HL-60 (cell line): ENCODE measurements around the gene FAM219B.

Experiments used
- DNase-seq, 2 experiments: peaks; one replicate each; pipeline ENCODE4 v3.0.0-alpha.2; 2010 to 2020; ENCODE audit warnings: low read depth in 1 of 2, low spot score in 1 of 2
- H3K27ac ChIP-seq: fragments of 250-450 bp; sonication (Bioruptor Pico); replicated peaks from 2 replicates; pipeline ENCODE4 v1.5.1; 2020; ENCODE audit warnings: mild to moderate bottlenecking, moderate library complexity
- H3K27me3 ChIP-seq: fragments of 250-450 bp; sonication (Bioruptor Pico); 2 replicates; pipeline ENCODE4 v1.5.1; 2021; ENCODE audit warnings: mild to moderate bottlenecking, moderate library complexity; ENCODE audit not compliant: insufficient read depth, poor library complexity, severe bottlenecking
- H3K4me3 ChIP-seq: replicated peaks from 2 replicates; pipeline ENCODE4 v1.5.1; 2011; ENCODE audit warnings: mild to moderate bottlenecking, control low read depth, low read length; ENCODE audit not compliant: insufficient read depth
- GABPA ChIP-seq: IDR thresholded peaks from 2 replicates; pipeline ENCODE4 v1.6.1; 2012; ENCODE audit warnings: low read depth
- POLR2AphosphoS5 ChIP-seq: IDR thresholded peaks from 2 replicates; pipeline ENCODE4 v1.6.1; 2012; ENCODE audit warnings: low read depth
- SPI1 ChIP-seq: IDR thresholded peaks from 2 replicates; pipeline ENCODE4 v1.6.1; 2012; ENCODE audit warnings: low read depth, mild to moderate bottlenecking, borderline replicate concordance
- TF ChIP-seq, protein P1 (sequence below): IDR thresholded peaks from one replicate; pipeline ENCODE4 v1.5.1; 2011; ENCODE audit warnings: low read length, control low read depth, inconsistent platforms; ENCODE audit not compliant: insufficient read depth
- TF ChIP-seq, protein P2 (sequence below): IDR thresholded peaks from 2 replicates; pipeline ENCODE4 v1.6.1; 2012; ENCODE audit warnings: low read depth; ENCODE audit not compliant: insufficient replicate concordance

The FAM219B gene

DNA sequence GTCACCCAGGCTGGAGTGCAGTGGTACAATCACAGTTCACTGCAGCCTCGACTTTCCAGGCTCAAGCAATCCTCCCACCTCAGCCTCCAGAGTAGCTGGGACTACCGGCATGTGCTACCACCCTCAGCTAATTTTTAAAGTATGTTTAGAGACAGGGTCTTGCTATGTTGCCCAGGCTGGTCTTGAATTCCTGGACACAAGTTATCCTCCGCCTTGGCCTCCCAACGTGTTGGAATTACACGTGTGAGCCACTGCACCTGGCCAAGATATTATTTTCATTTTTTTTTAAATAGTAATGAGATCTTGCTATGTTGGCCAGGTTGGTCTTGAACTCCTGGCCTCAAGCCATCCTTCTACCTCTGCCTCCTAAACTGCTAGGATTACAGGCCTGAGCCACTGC is 21.2 kb downstream of the FAM219B start:
- Histone ChIP-seq H3K27ac (no peak overlapping the region), H3K4me3 (no peak overlapping the region), H3K27me3 (no peaks in the 10 kb centered on the region)
- no peak for DNase-seq
- no peak for TF ChIP-seq SPI1
- TF ChIP-seq, protein P1, sequence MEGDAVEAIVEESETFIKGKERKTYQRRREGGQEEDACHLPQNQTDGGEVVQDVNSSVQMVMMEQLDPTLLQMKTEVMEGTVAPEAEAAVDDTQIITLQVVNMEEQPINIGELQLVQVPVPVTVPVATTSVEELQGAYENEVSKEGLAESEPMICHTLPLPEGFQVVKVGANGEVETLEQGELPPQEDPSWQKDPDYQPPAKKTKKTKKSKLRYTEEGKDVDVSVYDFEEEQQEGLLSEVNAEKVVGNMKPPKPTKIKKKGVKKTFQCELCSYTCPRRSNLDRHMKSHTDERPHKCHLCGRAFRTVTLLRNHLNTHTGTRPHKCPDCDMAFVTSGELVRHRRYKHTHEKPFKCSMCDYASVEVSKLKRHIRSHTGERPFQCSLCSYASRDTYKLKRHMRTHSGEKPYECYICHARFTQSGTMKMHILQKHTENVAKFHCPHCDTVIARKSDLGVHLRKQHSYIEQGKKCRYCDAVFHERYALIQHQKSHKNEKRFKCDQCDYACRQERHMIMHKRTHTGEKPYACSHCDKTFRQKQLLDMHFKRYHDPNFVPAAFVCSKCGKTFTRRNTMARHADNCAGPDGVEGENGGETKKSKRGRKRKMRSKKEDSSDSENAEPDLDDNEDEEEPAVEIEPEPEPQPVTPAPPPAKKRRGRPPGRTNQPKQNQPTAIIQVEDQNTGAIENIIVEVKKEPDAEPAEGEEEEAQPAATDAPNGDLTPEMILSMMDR: no peak
- no peak for TF ChIP-seq GABPA
- TF ChIP-seq POLR2AphosphoS5: no peak
- TF ChIP-seq, protein P2, sequence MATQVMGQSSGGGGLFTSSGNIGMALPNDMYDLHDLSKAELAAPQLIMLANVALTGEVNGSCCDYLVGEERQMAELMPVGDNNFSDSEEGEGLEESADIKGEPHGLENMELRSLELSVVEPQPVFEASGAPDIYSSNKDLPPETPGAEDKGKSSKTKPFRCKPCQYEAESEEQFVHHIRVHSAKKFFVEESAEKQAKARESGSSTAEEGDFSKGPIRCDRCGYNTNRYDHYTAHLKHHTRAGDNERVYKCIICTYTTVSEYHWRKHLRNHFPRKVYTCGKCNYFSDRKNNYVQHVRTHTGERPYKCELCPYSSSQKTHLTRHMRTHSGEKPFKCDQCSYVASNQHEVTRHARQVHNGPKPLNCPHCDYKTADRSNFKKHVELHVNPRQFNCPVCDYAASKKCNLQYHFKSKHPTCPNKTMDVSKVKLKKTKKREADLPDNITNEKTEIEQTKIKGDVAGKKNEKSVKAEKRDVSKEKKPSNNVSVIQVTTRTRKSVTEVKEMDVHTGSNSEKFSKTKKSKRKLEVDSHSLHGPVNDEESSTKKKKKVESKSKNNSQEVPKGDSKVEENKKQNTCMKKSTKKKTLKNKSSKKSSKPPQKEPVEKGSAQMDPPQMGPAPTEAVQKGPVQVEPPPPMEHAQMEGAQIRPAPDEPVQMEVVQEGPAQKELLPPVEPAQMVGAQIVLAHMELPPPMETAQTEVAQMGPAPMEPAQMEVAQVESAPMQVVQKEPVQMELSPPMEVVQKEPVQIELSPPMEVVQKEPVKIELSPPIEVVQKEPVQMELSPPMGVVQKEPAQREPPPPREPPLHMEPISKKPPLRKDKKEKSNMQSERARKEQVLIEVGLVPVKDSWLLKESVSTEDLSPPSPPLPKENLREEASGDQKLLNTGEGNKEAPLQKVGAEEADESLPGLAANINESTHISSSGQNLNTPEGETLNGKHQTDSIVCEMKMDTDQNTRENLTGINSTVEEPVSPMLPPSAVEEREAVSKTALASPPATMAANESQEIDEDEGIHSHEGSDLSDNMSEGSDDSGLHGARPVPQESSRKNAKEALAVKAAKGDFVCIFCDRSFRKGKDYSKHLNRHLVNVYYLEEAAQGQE: no peak

DNA sequence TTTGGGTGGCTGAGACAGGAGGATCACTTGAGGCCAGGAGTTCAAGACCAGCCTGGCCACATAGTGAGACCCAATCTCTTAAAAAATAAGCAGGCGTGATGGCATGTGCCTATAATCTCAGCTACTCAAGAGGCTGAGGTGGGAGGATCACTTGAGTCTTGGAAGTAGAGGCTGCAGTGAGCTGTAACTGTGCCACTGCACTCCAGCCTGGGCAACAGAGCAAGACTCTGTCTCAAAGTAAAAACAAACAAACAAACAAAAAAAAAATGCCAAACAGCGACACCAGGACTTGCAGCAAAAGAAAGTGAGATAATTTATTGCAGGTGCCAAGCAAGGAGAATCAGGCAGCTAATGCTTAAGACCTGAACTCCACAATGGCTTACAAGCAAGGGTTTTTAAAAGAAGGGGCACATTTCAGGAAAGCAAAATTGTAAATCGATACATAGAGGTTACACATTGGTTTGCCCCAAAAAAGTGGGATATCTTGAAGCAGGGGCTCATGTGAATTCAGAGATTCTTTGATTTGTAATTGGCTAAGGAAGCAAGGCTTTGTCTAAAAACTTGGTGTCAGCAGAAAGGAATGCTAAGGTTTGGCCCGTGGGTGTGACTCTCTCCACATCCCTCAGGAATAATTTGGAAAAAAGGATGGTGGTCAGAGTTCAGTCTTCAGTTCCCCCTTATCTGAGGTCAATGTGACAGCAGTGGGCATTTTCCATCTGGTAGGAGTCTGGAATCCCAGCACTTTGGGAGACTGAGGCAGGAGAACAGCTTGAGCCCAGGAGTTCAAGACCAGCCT is 22.0 kb downstream of the FAM219B start:
- H3K27me3 ChIP-seq: no peaks in the 10 kb centered on the region
- H3K27ac ChIP-seq: no peak overlapping the region
- no peak for TF ChIP-seq SPI1
- TF ChIP-seq, protein P1: no peak
- no peak for TF ChIP-seq POLR2AphosphoS5
- TF ChIP-seq, protein P2: no peak
- no peak for TF ChIP-seq GABPA
- no peak overlapping the region for H3K4me3 ChIP-seq
- no peak for DNase-seq

DNA sequence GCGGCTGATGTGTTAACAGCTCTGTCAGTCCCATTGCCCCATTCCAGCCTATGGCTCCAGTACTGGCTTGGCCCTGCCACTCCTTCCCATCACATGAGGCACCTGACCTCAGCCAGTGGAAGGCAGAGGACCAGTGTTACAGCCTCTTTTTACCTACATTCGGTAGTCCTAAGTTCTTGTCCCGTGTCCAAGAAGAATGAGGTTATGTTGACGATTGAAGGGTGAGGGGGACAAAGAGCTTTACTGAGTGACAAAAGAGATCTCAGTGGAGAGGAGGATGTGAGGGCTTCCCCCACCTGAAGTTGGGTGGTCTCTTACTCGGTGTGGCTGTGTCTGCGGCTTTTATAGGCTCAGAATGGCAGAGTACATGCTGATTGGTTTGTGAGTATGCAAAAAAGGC is 24.1 kb downstream of the FAM219B start:
- no peak for DNase-seq
- no peak overlapping the region for H3K4me3 ChIP-seq
- no peak for TF ChIP-seq GABPA
- H3K27ac ChIP-seq: no peak overlapping the region
- H3K27me3 ChIP-seq: no peaks in the 10 kb centered on the region

DNA sequence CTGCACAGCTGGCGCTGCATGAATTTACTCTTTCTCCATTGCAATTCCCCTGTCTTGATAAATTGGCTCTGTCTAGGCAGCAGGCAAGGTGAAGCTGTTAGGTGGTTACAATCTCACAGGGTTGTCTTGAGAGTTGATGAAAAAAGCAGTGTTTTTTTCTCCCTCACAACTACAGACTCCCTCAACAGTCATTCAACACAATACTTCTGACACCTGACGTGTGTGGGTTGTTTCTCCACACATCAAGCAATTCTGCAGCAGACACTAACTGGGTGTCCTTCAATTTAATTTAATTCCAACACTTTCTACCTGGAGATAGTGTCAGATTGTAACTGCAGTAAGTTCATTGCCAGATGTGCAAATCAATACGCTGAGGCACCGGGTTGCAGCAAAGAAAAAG is 28.4 kb downstream of the FAM219B start:
- TF ChIP-seq SPI1: no peak
- TF ChIP-seq POLR2AphosphoS5: no peak
- TF ChIP-seq, protein P2: no peak
- TF ChIP-seq, protein P1: no peak
- no peak for TF ChIP-seq GABPA
- H3K27me3 ChIP-seq: no peaks in the 10 kb centered on the region
- no peak overlapping the region for H3K27ac ChIP-seq
- DNase-seq: no peak
- no peak overlapping the region for H3K4me3 ChIP-seq
